ENCODE results near the gene TMED6.

GRCh38 chr16:69293401-69293800 lies 58.2 kb downstream of the TMED6 start:
- no peak for TF ChIP-seq CTCF (IDR thresholded peaks at IDR 0.05; ENCODE audit: low read depth, low read length, poor library complexity, severe bottlenecking)
- no peak for TF ChIP-seq EZH2phosphoT487 (IDR thresholded peaks at IDR 0.05; ENCODE audit: borderline replicate concordance, low read length)

Measured in DOHH2 (cell line).